K562 (cell line): ENCODE data around the gene RUNX1. TPM values are rescaled to one million over a fixed set of nuclear protein-coding genes. Genes with fewer than 3 reads are reported as not detected.

Source experiments
- ATAC-seq: fragments of 200-7000 bp; cut with Tn5 transposase; 3 replicates; pipeline ENCODE4 v1.9.1; 2020; ENCODE audit warnings: moderate library complexity
- BruUV-seq: library from RNA; stranded (reverse); fragments of 400-500 nt; replicated peaks from 2 replicates; lab custom pipeline; 2021; lab: Mats Ljungman, UMichigan
- CTCF ChIA-PET: fragments of 300-600 bp; formaldehyde crosslinking; extraction: SDS; loops from one replicate; lab custom pipeline; 2021; ENCODE audit warnings: low intra/inter-chr PET ratio; lab: Yijun Ruan, JAX
- POLR2A ChIA-PET: fragments of 300-600, 350-650 bp; sonication (Branson Sonifier 250); formaldehyde crosslinking; extraction: SDS; loops from one replicate; lab custom pipeline; 2021; ENCODE audit warnings: antibody characterized with exemption, inconsistent platforms; lab: Yijun Ruan, JAX
- DNase-seq, 4 experiments: peaks; one replicate each; pipeline versions ENCODE4 v3.0.0 to v3.0.0-alpha.2; 2011 to 2018; ENCODE audit warnings: low spot score in 3 of 4, mixed read lengths in 3 of 4; ENCODE audit errors: extremely low read depth in 1 of 4
- FAIRE-seq: peaks from 2 replicates; lab custom pipeline; 2011; peaks lifted over from hg19 to GRCh38; lab: Jason Lieb, UNC
- H2AFZ ChIP-seq: 2 replicates; pipeline ENCODE4 v1.6.0; 2011; ENCODE audit warnings: low read depth, low read length, control low read depth, inconsistent platforms
- H3K27ac ChIP-seq: fragments of 200-600 bp; 3 replicates; pipeline ENCODE4 v1.8.0; 2011; ENCODE audit warnings: low read depth, mild to moderate bottlenecking, control low read depth, inconsistent platforms, low read length, moderate library complexity, mixed read lengths; ENCODE audit errors: extremely low read depth
- H3K27me3 ChIP-seq, 2 experiments: fragments of 300-600 bp in 1 of 2; 2 replicates in 1 of 2; 3 replicates in 1 of 2; pipeline versions ENCODE4 v1.6.0 to v1.8.0; 2011; ENCODE audit warnings: inconsistent platforms in 2 of 2, low read length in 2 of 2, mild to moderate bottlenecking in 1 of 2, mixed read lengths in 1 of 2, moderate library complexity in 1 of 2; ENCODE audit not compliant: control insufficient read depth in 2 of 2, insufficient read depth in 2 of 2
- H3K36me3 ChIP-seq: fragments of 300-600 bp; 3 replicates; pipeline ENCODE4 v1.8.0; 2011; ENCODE audit warnings: mild to moderate bottlenecking, low read length, inconsistent platforms; ENCODE audit not compliant: control insufficient read depth, insufficient read depth
- H3K4me1 ChIP-seq, 2 experiments: fragments of 200-600 bp in 1 of 2; replicated peaks in 1 of 2; 2 replicates in 1 of 2; 3 replicates in 1 of 2; pipeline versions ENCODE4 v1.5.1 to v1.8.0; 2011; ENCODE audit warnings: inconsistent platforms in 2 of 2, low read length in 2 of 2, mild to moderate bottlenecking in 1 of 2, mixed read lengths in 1 of 2, moderate library complexity in 1 of 2; ENCODE audit not compliant: control insufficient read depth in 2 of 2, insufficient read depth in 2 of 2
- H3K4me2 ChIP-seq: 2 replicates; pipeline ENCODE4 v1.6.1; 2011; ENCODE audit warnings: low read length, control low read depth, inconsistent platforms, mixed read lengths; ENCODE audit not compliant: insufficient read depth
- H3K4me3 ChIP-seq: fragments of 200-600 bp; sonication (generic), shearing (Covaris generic); 2 replicates; pipeline ENCODE4 v1.5.1; 2016; ENCODE audit warnings: control low read depth, inconsistent platforms
- H3K79me2 ChIP-seq: fragments of 200-600 bp; 3 replicates; pipeline ENCODE4 v1.8.0; 2011; ENCODE audit warnings: low read length, inconsistent platforms; ENCODE audit not compliant: control insufficient read depth, insufficient read depth
- H3K9ac ChIP-seq, 2 experiments: 2 replicates each; pipeline versions ENCODE4 v1.6.0 to v1.6.1; 2011; ENCODE audit warnings: low read depth in 2 of 2, low read length in 2 of 2, control low read depth in 1 of 2, inconsistent platforms in 1 of 2, mild to moderate bottlenecking in 1 of 2, mixed read lengths in 1 of 2; ENCODE audit not compliant: insufficient read depth in 1 of 2
- H3K9me1 ChIP-seq: one replicate; pipeline ENCODE4 v1.6.0; 2011; ENCODE audit warnings: inconsistent platforms, mild to moderate bottlenecking, low read length, moderate library complexity; ENCODE audit not compliant: control insufficient read depth, insufficient read depth
- H3K9me3 ChIP-seq: replicated peaks from 2 replicates; pipeline ENCODE4 v1.5.1; 2011; ENCODE audit warnings: low read depth, low read length, inconsistent platforms; ENCODE audit not compliant: control insufficient read depth, insufficient read depth
- H4K20me1 ChIP-seq: replicated peaks from 2 replicates; pipeline ENCODE4 v1.6.1; 2011; ENCODE audit warnings: low read length, inconsistent platforms, mixed read lengths; ENCODE audit not compliant: control insufficient read depth, insufficient read depth
- ATF1 ChIP-seq, 2 experiments: fragments of 450-650 bp in 1 of 2; IDR thresholded peaks; 2 replicates each; pipeline ENCODE4 v1.6.1; 2016; ENCODE audit warnings: missing compliant biosample characterization in 1 of 2, missing genetic modification characterization in 1 of 2
- FOSL1 ChIP-seq: fragments of 200-800 bp; sonication (Bioruptor generic); conservative IDR thresholded peaks from 2 replicates; pipeline ENCODE4 v1.6.1; 2016; ENCODE audit warnings: missing genetic modification characterization, missing compliant biosample characterization
- WGBS: fragments of 100-300 bp; shearing (Covaris generic); methylation state at CpG from one replicate; pipeline ENCODE4 v1.1.6; 2016; ENCODE audit warnings: low coverage, mixed read lengths; ENCODE audit not compliant: insufficient coverage; ENCODE audit errors: missing lambda C conversion rate; 5-methylcytosine and 5-hydroxymethylcytosine counted together
- in situ Hi-C: fragments of 300-500 bp; cut with MboI; formaldehyde crosslinking; loops from 4 replicates; pipeline ENCODE4 v1.15.0; 2018; ENCODE audit warnings: inconsistent platforms, mixed read lengths
- intact Hi-C: fragments of 100-400 bp; cut with micrococcal nuclease; formaldehyde crosslinking; loops from 2 replicates; pipeline ENCODE4 v1.14.2; 2022
- polyA plus RNA-seq, 8 experiments: library from polyadenylated mRNA; depleted of rRNA in 4 of 8; stranded (reverse) in 5 of 8; unstranded in 3 of 8; fragments of >200 nt; fragmentation: Nextera tagmentation in 2 of 8; fragmentation: Illumina TruSeq in 1 of 8; extraction: Ambion mirVana in 2 of 8; extraction: Trizol in 1 of 8; gene quantifications; 2 replicates each; pipeline versions ENCODE4 v1.2.1 to v1.2.3, GENCODE V29; 2011 to 2014; ENCODE audit warnings: inconsistent platforms in 1 of 8, missing spikeins in 1 of 8
- total RNA-seq, 7 experiments: library from RNA; depleted of rRNA in 6 of 7; stranded (reverse); fragments of >200 nt in 6 of 7; fragmentation: Illumina TruSeq in 2 of 7; extraction: Trizol in 2 of 7; gene quantifications; 2 replicates each; pipeline versions ENCODE4 v1.2.1 to v1.2.3, GENCODE V29; 2011 to 2021; ENCODE audit warnings: low replicate concordance in 1 of 7
- TF ChIP-seq, protein P1 (sequence below): sonication (generic); formaldehyde crosslinking; IDR thresholded peaks from 2 replicates; pipeline ENCODE4 v1.8.1; 2023; ENCODE audit warnings: mild to moderate bottlenecking, missing genetic modification reagents

The RUNX1 gene
- total and polyA plus RNA-seq, 9 of the 15 experiments (the other 6 are each of a cell fraction or from before 2014, with no cell fraction given), result 2.2 to 68.6 (median 17.8) TPM

DNA sequence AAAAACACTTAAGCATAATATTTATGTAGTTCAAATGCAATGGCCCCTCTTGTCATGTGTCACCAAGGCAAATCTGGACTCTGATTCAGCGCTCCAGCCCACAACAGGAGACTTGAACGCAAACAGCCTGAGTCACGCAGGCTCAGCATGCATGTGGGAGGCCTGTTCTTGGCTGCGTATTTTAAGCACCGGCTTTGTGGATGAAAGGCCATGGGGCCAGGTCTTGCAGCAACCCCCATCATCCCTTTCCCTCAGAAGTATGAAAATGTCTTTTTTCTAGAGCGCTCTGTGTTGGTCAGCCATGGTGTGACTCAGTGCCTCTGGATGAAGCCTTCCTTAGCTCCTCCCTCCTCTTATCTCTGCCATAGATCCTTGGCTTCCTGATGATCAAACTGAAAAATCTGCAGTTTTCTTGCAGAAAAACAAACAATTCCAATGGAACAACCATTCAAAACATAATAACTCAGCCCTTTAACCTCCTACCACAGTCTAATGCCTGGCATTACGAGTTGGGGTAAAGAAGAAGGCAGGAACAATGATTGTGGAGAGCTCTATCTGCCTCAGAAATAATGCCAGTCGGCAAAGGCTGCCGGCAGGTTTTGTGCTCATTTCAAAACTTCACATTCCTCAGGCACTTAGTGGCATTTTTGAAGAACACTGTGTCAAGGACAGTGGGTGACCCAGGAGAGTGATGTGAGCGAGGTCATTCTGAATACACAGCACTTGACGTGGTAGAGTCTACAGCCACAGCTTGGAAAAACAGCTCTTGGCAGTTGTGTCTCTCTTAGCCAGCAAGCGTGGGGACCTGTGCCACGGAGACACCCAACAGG lies 212.8 kb downstream of the RUNX1 start:
- TF ChIP-seq FOSL1 (tag), result peak; percentile 48; the same call in 1 of the 2 replicates
- TF ChIP-seq, protein P1, sequence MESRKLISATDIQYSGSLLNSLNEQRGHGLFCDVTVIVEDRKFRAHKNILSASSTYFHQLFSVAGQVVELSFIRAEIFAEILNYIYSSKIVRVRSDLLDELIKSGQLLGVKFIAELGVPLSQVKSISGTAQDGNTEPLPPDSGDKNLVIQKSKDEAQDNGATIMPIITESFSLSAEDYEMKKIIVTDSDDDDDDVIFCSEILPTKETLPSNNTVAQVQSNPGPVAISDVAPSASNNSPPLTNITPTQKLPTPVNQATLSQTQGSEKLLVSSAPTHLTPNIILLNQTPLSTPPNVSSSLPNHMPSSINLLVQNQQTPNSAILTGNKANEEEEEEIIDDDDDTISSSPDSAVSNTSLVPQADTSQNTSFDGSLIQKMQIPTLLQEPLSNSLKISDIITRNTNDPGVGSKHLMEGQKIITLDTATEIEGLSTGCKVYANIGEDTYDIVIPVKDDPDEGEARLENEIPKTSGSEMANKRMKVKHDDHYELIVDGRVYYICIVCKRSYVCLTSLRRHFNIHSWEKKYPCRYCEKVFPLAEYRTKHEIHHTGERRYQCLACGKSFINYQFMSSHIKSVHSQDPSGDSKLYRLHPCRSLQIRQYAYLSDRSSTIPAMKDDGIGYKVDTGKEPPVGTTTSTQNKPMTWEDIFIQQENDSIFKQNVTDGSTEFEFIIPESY, result peak; percentile 14; the same call in 1 of the 2 replicates
- TF ChIP-seq ATF1 (CRISPR knock-in tag; IDR thresholded peaks at IDR 0.05), result no peak
- TF ChIP-seq ATF1 (tag; IDR thresholded peaks at IDR 0.05), result no peak
- no peaks in the 10 kb centered on the region for H3K27me3 ChIP-seq
- H3K36me3 ChIP-seq, result peaks cover 86% of the 10 kb centered on the region
- H3K9ac ChIP-seq, result no peak overlapping the region
- no peak; the same call in 1 of the 3 replicates for ATAC-seq
- BruUV-seq, result no TSS peak
- H3K27ac ChIP-seq, result no peak overlapping the region
- H3K9me3 ChIP-seq, result no peaks in the 10 kb centered on the region
- no peaks in the 10 kb centered on the region for H3K9me1 ChIP-seq
- no peaks in the 10 kb centered on the region for H3K4me1 ChIP-seq
- ChIA-PET POLR2A (interaction anchor here (0.6 to 1.5 kb wide), 6 partner anchors 9 to 1222 kb away, joined by 3 to 4 read pairs (median 3); no protein-coding TSS in a partner anchor), CTCF (no interaction called here)
- peak; percentile 54 for FAIRE-seq
- H3K79me2 ChIP-seq, result peaks cover 5% of the 10 kb centered on the region; the same call in 1 of the 3 replicates
- no peak for DNase-seq
- no peak overlapping the region for H3K4me3 ChIP-seq
- intact Hi-C loops (no loop called here), in situ Hi-C loops (no loop called here)
- H3K4me2 ChIP-seq, result no peak overlapping the region
- H4K20me1 ChIP-seq, result no peaks in the 10 kb centered on the region
- H2AFZ ChIP-seq, result no peak overlapping the region
- WGBS, result 88% methylated on average over 13 of the region's 13 CpGs
